Measurements from ENCODE around the gene EP400. TPM values are rescaled to one million over a fixed set of nuclear protein-coding genes. Genes with fewer than 3 reads are reported as not detected.

EP400 gene
- total and polyA plus RNA-seq, 2 of the 8 experiments (the other 6 are each of a cell fraction or from before 2014, with no cell fraction given): 13.1 to 69.7 TPM

DNA sequence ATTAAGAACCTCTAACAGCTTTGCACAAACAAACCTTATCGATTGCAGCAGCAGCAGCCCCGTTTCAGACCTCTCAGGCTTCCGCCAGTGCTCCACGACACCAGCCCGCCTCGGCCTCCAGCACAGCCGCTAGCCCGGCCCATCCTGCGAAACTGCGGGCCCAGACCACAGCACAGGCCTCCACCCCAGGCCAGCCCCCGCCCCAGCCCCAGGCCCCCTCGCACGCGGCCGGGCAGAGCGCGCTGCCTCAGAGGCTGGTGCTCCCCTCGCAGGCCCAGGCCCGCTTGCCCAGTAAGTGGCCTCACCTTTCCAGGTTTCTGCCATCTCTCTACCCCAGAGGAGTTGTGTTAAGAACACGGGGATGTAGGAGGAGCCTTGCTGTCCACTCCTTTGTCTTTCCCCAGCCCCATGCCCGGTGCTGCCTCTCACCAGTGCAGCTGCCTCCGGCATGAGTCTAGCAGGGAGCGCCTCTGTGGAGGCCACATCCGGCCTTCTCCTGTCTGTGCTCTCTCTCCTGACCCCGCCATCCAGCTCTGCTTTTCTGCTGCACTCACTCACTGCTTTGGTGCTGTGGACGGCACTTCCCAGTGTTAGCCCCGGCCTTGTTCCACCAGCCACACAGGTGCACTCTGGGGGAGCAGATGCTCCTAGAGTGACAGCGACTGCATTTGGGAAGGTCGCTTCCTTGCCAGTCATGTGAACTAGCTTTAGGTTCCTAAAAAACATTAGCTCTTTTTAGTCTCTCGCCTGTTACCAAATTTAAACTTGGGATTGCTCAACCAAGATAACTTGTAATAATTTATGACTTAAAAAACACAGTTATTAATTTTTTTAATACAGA, 71.5 kb downstream of the EP400 start (continued):
- TF ChIP-seq YY1 (IDR thresholded peaks at IDR 0.05; ENCODE audit: low read depth, low read length): no peak
- TF ChIP-seq FOSL1 (IDR thresholded peaks at IDR 0.05; ENCODE audit: insufficient read depth, low read depth, low read length): no peak
- TF ChIP-seq, protein P1, sequence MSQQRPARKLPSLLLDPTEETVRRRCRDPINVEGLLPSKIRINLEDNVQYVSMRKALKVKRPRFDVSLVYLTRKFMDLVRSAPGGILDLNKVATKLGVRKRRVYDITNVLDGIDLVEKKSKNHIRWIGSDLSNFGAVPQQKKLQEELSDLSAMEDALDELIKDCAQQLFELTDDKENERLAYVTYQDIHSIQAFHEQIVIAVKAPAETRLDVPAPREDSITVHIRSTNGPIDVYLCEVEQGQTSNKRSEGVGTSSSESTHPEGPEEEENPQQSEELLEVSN (IDR thresholded peaks at IDR 0.05): no peak
- TF ChIP-seq GABPA (IDR thresholded peaks at IDR 0.05; ENCODE audit: borderline replicate concordance, insufficient read depth, low read length): no peak
- TF ChIP-seq SRF (IDR thresholded peaks at IDR 0.05; ENCODE audit: low read depth, low read length): no peak
- TF ChIP-seq EZH2 (IDR thresholded peaks at IDR 0.05; ENCODE audit: low read depth, low read length, severe bottlenecking): no peak
- TF ChIP-seq BCL11A (IDR thresholded peaks at IDR 0.05; ENCODE audit: low read depth in 2 of 2, low read length in 2 of 2): no peak
- TF ChIP-seq CREB1 (IDR thresholded peaks at IDR 0.05): no peak
- no peak for TF ChIP-seq TEAD4 (IDR thresholded peaks at IDR 0.05; ENCODE audit: low read depth, low read length)

Measured in H1 (cell line).